GM21360 (cell line): ENCODE results near the gene DOP1B.
"Not testable (repeated sequence)": the region's sequence is repeated elsewhere in the genome, so short reads cannot be mapped to it uniquely, and the experiment has no call there.

Experiments used
- ATAC-seq: cut with Tn5 transposase; IDR thresholded peaks from one replicate; pipeline ENCODE4 v1.9.1; 2021; ENCODE audit warnings: mild to moderate bottlenecking, moderate library complexity; ENCODE audit not compliant: unreplicated experiment

Gene DOP1B

GRCh38 chr21:36171336-36171735 lies 14.7 kb downstream of the DOP1B start:
- ATAC-seq = no peak

GRCh38 chr21:36171741-36172331 lies 15.2 kb downstream of the DOP1B start:
- no peak for ATAC-seq

GRCh38 chr21:36174780-36175179 lies 18.2 kb downstream of the DOP1B start:
- ATAC-seq = no peak

GRCh38 chr21:36175771-36176565 lies 19.3 kb downstream of the DOP1B start:
- ATAC-seq = no peak

- no peak for ATAC-seq
These were observed 21.7 kb downstream of the DOP1B start for GRCh38 chr21:36178349-36178748.

- no peak for ATAC-seq
These were observed 22.5 kb downstream of the DOP1B start for GRCh38 chr21:36179145-36179544.

- no peak for ATAC-seq
These were observed 24.3 kb downstream of the DOP1B start for GRCh38 chr21:36180963-36181362.

- ATAC-seq = no peak
These were observed 26.6 kb downstream of the DOP1B start for GRCh38 chr21:36183144-36183795.

- no peak for ATAC-seq
These were observed 27.9 kb downstream of the DOP1B start for GRCh38 chr21:36184545-36184944.

GRCh38 chr21:36185523-36185922 lies 28.9 kb downstream of the DOP1B start:
- ATAC-seq = no peak

GRCh38 chr21:36186081-36186480 lies 29.5 kb downstream of the DOP1B start:
- ATAC-seq = no peak

- ATAC-seq = no peak
These were observed 30.1 kb downstream of the DOP1B start for GRCh38 chr21:36186506-36187399.

GRCh38 chr21:36188081-36188681 lies 31.6 kb downstream of the DOP1B start:
- ATAC-seq = no peak

- ATAC-seq = no peak
These were observed 32.3 kb downstream of the DOP1B start for GRCh38 chr21:36188937-36189336.

GRCh38 chr21:36190736-36191135 lies 34.1 kb downstream of the DOP1B start:
- no peak for ATAC-seq

- ATAC-seq = no peak
These were observed 36.6 kb downstream of the DOP1B start for GRCh38 chr21:36193200-36193599.

GRCh38 chr21:36194024-36194423 lies 37.4 kb downstream of the DOP1B start:
- ATAC-seq = no peak

- ATAC-seq = no peak
These were observed 39.0 kb downstream of the DOP1B start for GRCh38 chr21:36195613-36196012.

- ATAC-seq = no peak
These were observed 42.4 kb downstream of the DOP1B start for GRCh38 chr21:36199021-36199420.

GRCh38 chr21:36199575-36199974 lies 43.0 kb downstream of the DOP1B start:
- ATAC-seq = not testable (repeated sequence)
